ENCODE results near the gene ZNF358. TPM values are rescaled to one million over a fixed set of nuclear protein-coding genes. Genes with fewer than 3 reads are reported as not detected.

ZNF358 gene
- total and polyA plus RNA-seq, 2 of the 13 experiments (the other 11 are each of a cell fraction or from before 2014, with no cell fraction given) = 9.1 to 37.0 TPM

GRCh38 chr19:7494416-7495098, 21.3 kb upstream of the ZNF358 start (continued):
- TF ChIP-seq ZNF574 (CRISPR knock-in tag; IDR thresholded peaks at IDR 0.05) (peak; percentile 38), HES4 (CRISPR knock-in tag; IDR thresholded peaks at IDR 0.05; ENCODE audit: borderline replicate concordance) (0 out of 2 replicates have a peak, but pooled peaks have one; percentile 16), ZNF253 (CRISPR knock-in tag; IDR thresholded peaks at IDR 0.05; ENCODE audit: borderline replicate concordance) (no peak), CREB3 (CRISPR knock-in tag; IDR thresholded peaks at IDR 0.05) (no peak), ELF1 (CRISPR knock-in tag; IDR thresholded peaks at IDR 0.05) (peak; percentile 18; the same call in 1 of the 2 replicates), CBX1 (IDR thresholded peaks at IDR 0.05; ENCODE audit: low read depth) (peak; percentile 44), RAD21 (CRISPR knock-in tag; IDR thresholded peaks at IDR 0.05) (peak; percentile 70), REPIN1 (CRISPR knock-in tag; IDR thresholded peaks at IDR 0.05; ENCODE audit: borderline replicate concordance, low read depth) (no peak), TGIF2 (CRISPR knock-in tag; IDR thresholded peaks at IDR 0.05) (0 out of 2 replicates have a peak, but pooled peaks have one; percentile 33), MLXIP (CRISPR knock-in tag; IDR thresholded peaks at IDR 0.05; ENCODE audit: borderline replicate concordance) (no peak), ZNF569 (CRISPR knock-in tag; IDR thresholded peaks at IDR 0.05; ENCODE audit: borderline replicate concordance) (no peak), ZNF512 (CRISPR knock-in tag; IDR thresholded peaks at IDR 0.05) (peak; percentile 100), ERF (CRISPR knock-in tag; IDR thresholded peaks at IDR 0.05) (peak; percentile 82; the same call in 1 of the 2 replicates), SKI (IDR thresholded peaks at IDR 0.05; ENCODE audit: partially characterized antibody) (peak; percentile 38)

Measured in HepG2 (cell line).